AG09309 (cell line): ENCODE results near the gene TLR2.

Experiments used
- DNase-seq: peaks from one replicate; pipeline ENCODE4 v3.0.0-alpha.2; 2010; ENCODE audit warnings: low read depth
- H3K4me3 ChIP-seq: 2 replicates; pipeline ENCODE4 v1.5.1; 2011; ENCODE audit warnings: mild to moderate bottlenecking, low read depth, low read length, moderate library complexity; ENCODE audit not compliant: control insufficient read depth
- TF ChIP-seq, protein P1 (sequence below): IDR thresholded peaks from 2 replicates; pipeline ENCODE4 v1.5.1; 2011; ENCODE audit warnings: mild to moderate bottlenecking, low read depth, low read length, inconsistent platforms; ENCODE audit not compliant: insufficient read depth, control insufficient read depth; ENCODE audit errors: missing control alignments

Gene TLR2

DNA sequence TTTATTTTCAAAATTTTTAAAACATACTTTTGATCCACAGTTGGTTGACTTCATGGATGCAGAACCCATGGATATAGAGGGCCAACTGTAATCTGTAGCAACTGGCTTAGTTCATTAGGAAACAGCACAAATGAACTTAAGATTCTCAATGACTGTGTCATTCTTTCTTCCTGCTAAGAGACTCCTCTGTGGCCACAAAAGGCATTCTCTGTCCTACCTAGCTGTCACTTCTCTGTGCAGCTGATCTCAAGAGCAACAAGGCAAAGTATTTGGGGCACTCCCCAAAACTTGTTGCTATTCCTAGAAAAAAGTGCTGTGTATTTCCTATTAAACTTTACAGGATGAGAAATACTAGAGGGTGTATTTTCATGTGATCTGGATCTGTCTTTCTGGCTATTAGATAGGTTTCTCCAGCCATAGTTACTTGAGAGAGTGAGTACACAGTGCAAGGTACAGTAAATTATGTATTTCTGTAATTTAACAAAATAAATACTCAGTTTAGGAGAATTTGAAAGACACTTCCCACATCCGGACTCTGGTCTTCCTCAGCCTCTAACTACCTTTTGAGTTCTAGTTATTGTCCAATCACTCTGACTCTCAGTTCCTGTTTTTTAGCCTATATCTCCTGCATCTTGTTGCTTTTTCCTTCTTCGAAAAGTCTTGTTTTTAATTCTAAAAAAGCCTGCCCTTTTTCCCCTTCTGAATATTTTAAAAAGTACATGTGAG lies 21.8 kb downstream of the TLR2 start:
- TF ChIP-seq, protein P1, sequence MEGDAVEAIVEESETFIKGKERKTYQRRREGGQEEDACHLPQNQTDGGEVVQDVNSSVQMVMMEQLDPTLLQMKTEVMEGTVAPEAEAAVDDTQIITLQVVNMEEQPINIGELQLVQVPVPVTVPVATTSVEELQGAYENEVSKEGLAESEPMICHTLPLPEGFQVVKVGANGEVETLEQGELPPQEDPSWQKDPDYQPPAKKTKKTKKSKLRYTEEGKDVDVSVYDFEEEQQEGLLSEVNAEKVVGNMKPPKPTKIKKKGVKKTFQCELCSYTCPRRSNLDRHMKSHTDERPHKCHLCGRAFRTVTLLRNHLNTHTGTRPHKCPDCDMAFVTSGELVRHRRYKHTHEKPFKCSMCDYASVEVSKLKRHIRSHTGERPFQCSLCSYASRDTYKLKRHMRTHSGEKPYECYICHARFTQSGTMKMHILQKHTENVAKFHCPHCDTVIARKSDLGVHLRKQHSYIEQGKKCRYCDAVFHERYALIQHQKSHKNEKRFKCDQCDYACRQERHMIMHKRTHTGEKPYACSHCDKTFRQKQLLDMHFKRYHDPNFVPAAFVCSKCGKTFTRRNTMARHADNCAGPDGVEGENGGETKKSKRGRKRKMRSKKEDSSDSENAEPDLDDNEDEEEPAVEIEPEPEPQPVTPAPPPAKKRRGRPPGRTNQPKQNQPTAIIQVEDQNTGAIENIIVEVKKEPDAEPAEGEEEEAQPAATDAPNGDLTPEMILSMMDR: no peak
- DNase-seq: no peak
- H3K4me3 ChIP-seq: no peak overlapping the region

DNA sequence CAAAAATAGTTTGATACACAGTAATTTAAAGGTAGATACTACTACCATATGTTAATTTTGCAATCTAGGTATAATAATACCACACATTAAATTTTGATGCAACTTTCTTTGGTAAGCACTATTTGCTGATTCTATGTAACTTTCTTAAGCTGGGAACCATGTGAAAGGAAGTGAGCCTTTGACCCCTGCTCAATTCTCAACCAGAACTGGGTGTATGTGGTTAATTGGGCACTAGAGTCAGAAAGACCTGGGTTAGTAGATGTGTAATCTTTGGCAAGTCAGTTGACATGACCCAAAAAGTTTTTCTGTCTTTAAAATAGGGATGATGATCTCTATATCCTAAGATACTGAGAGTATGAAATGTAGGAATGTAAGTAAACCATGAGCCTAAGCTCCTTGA lies 22.4 kb downstream of the TLR2 start:
- H3K4me3 ChIP-seq: no peak overlapping the region
- no peak for DNase-seq
- TF ChIP-seq, protein P1: no peak

DNA sequence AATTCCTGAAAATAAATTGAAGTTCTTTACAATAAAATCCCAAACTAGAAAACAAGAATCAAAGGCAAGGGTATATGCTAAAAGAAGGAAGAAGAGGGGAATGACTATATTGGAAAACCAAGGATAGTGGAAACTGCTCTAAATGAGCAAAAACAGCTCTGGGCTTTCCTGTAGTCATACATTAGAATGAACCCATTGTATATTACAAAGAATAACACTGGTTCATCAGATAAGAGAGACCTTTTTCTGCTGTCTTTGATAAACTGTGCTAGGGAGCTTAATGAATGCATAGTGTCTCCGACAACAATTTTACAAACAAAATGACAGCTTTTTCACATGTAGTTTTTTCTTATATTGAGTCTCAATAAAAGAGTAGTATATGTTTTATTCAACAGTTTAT lies 26.6 kb downstream of the TLR2 start:
- TF ChIP-seq, protein P1: no peak
- H3K4me3 ChIP-seq: no peak overlapping the region
- DNase-seq: no peak

DNA sequence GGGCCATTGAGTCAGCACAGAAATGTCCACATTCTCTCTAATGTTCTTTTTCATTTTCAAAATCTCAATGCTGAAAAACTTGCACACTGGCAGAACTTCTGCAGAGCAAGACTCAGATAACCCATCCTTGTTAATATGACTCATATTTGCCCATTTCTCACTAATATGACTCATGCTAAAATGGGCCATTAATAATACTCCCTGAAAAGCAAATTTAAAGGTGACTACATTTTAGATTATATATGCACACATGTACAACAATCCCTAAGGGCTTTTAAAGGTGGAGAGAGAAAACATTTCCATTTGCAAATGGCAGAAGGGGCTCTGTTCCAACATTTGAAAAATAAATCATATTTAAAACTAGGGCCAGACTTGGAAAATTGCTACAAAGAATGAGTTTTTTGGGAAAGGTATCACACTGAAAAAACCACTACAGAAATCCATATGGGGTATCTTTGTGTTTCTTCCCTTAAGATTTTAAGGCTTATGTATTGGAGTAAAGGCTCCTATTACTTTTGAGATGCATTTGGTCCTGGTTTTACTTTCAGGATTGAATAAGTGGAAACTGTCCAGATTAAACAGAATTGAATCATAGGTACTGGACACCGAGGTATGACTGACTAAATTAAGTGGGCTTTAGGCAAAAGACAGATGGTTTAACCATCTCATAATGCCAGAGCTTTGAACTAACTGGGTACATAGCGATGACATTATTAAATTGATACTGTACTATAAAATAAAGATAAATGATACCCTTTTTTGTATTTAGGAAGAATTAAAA lies 30.0 kb downstream of the TLR2 start:
- TF ChIP-seq, protein P1: no peak
- DNase-seq: no peak
- H3K4me3 ChIP-seq: no peak overlapping the region

DNA sequence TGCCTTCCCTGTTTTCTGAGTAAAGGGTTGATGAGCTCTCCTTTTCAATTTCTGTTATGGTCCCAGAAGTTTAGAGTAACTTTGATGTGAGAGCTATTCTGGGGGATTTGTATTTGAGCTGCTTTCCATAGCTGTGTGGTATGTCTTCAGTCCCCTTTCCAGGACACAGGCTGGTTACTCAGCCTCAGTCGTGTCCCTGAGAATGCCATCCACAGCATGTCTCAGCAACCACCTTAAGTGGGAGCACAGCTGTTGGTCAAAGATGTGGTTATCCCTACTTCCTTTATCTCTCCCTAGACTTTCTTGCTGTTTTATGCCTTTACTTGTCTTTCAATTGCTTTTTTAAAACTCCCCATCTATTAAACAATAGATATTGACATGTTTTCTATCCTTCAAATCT lies 38.0 kb downstream of the TLR2 start:
- no peak overlapping the region for H3K4me3 ChIP-seq
- DNase-seq: no peak
- TF ChIP-seq, protein P1: no peak

DNA sequence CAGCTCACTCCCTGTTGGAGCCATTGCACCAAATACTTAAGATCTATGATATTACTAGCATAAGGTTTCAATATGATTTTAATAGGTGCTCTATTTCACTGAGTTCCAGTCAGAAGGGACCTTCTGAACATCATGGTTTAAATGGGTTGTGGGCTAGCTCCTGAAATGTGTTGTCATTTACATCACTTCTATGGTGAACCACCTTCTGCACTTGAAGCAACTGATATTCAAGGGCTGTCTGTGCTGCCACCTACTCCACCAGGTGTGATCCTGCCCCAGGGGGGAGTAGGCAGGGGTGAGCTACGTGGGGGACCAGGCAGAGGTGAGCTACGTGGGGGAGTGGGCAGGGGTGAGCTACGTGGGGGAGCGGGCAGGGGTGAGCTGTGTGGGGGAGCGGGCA lies 40.5 kb downstream of the TLR2 start:
- H3K4me3 ChIP-seq: no peak overlapping the region
- no peak for DNase-seq
- TF ChIP-seq, protein P1: no peak
